ENCODE measurements around the gene RPS6KA1. TPM values are rescaled to one million over a fixed set of nuclear protein-coding genes. Genes with fewer than 3 reads are reported as not detected.

The RPS6KA1 gene
- total RNA-seq, 2 donors from 2014 or later, result 174 to 198 TPM

DNA sequence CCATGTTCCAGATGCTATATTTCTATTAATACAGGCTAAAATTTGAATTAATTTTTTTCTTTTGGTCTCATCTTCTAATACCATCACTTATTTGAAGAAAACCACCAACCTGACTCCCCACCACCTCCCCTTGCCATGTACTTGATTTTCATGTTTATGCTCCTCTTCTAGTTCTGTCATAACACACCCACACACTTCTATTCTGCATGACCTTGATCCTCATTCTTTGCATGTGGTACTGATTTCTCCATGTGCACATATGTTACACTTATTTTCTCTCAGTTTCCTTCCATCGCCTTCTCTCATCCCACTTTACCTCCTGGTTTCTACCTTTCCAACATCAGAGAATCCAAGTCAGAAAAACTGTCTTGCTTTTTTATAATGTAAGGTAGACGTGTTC lies 87.3 kb downstream of the RPS6KA1 start:
- TF ChIP-seq, protein P1, sequence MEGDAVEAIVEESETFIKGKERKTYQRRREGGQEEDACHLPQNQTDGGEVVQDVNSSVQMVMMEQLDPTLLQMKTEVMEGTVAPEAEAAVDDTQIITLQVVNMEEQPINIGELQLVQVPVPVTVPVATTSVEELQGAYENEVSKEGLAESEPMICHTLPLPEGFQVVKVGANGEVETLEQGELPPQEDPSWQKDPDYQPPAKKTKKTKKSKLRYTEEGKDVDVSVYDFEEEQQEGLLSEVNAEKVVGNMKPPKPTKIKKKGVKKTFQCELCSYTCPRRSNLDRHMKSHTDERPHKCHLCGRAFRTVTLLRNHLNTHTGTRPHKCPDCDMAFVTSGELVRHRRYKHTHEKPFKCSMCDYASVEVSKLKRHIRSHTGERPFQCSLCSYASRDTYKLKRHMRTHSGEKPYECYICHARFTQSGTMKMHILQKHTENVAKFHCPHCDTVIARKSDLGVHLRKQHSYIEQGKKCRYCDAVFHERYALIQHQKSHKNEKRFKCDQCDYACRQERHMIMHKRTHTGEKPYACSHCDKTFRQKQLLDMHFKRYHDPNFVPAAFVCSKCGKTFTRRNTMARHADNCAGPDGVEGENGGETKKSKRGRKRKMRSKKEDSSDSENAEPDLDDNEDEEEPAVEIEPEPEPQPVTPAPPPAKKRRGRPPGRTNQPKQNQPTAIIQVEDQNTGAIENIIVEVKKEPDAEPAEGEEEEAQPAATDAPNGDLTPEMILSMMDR (IDR thresholded peaks at IDR 0.05), result no peak

GRCh38 chr1:26618561-26618960 lies 89.0 kb downstream of the RPS6KA1 start:
- no peaks in the 10 kb centered on the region for H3K4me1 ChIP-seq
- no peak overlapping the region for H3K27ac ChIP-seq
- no peak overlapping the region for H3K4me3 ChIP-seq
- intact Hi-C loops (cut with DNase I), result no loop called here
- no peaks in the 10 kb centered on the region for H3K27me3 ChIP-seq
- no peak overlapping the region for H3K9ac ChIP-seq (ENCODE audit: low read depth in 2 of 2, low read length in 2 of 2)
- DNase-seq, result no peak
- no peaks in the 10 kb centered on the region for H3K36me3 ChIP-seq
- TF ChIP-seq, protein P1 (IDR thresholded peaks at IDR 0.05), result no peak
- H3K9me3 ChIP-seq, result no peaks in the 10 kb centered on the region

More for the DNA sequence above, 87.3 kb downstream of the RPS6KA1 start:
- Histone ChIP-seq H3K27me3 (no peaks in the 10 kb centered on the region), H3K4me1 (no peaks in the 10 kb centered on the region), H3K9me3 (no peaks in the 10 kb centered on the region), H3K9ac (ENCODE audit: low read depth in 2 of 2, low read length in 2 of 2) (no peak overlapping the region), H3K27ac (no peak overlapping the region), H3K4me3 (no peak overlapping the region), H3K36me3 (no peaks in the 10 kb centered on the region)
- DNase-seq, result no peak
- intact Hi-C loops (cut with DNase I), result no loop called here

Small RNA genes lying within 50 kb of the gene (microRNA-seq; reads per million reads assigned to microRNA genes)
- 8.3 reads per million, percentile 12 among the genes with 10 or more reads in this experiment for gene MIR1976

Other genes starting within 250 kb of the RPS6KA1 start
- 100 to 1,000 TPM; 361 to 478 TPM for gene SH3BGRL3, start 249.7 kb upstream of the RPS6KA1 start, total RNA-seq
- 10 to 100 TPM in 1 of 2 donors, 1 to 10 TPM in 1; 8.7 to 25.7 TPM for gene UBXN11, start 223.1 kb upstream of the RPS6KA1 start, total RNA-seq
- gene CD52, start 211.8 kb upstream of the RPS6KA1 start, total RNA-seq, result 10 to 100 TPM in 1 of 2 donors, 1 to 10 TPM in 1; 9.4 to 13.1 TPM
- gene CRYBG2, start 175.6 kb upstream of the RPS6KA1 start, total RNA-seq, result 10 to 100 TPM; 12.8 to 30.3 TPM
- gene ZNF683, start 157.0 kb upstream of the RPS6KA1 start, total RNA-seq, result under 1 TPM in 1 of 2 donors, not detected in 1; 0.47 TPM
- 1 to 10 TPM in 1 of 2 donors, not detected in 1; 1.4 TPM for gene LIN28A, start 118.9 kb upstream of the RPS6KA1 start, total RNA-seq
- gene DHDDS, start 97.4 kb upstream of the RPS6KA1 start, total RNA-seq, result 10 to 100 TPM; 83.5 to 88.5 TPM
- gene HMGN2, start 57.3 kb upstream of the RPS6KA1 start, total RNA-seq, result 100 to 1,000 TPM; 332 to 758 TPM
- 10 to 100 TPM; 49.6 to 76.2 TPM for gene ARID1A, start 166.3 kb downstream of the RPS6KA1 start, total RNA-seq